ENCODE measurements around the gene NAPG.

NAPG gene

DNA sequence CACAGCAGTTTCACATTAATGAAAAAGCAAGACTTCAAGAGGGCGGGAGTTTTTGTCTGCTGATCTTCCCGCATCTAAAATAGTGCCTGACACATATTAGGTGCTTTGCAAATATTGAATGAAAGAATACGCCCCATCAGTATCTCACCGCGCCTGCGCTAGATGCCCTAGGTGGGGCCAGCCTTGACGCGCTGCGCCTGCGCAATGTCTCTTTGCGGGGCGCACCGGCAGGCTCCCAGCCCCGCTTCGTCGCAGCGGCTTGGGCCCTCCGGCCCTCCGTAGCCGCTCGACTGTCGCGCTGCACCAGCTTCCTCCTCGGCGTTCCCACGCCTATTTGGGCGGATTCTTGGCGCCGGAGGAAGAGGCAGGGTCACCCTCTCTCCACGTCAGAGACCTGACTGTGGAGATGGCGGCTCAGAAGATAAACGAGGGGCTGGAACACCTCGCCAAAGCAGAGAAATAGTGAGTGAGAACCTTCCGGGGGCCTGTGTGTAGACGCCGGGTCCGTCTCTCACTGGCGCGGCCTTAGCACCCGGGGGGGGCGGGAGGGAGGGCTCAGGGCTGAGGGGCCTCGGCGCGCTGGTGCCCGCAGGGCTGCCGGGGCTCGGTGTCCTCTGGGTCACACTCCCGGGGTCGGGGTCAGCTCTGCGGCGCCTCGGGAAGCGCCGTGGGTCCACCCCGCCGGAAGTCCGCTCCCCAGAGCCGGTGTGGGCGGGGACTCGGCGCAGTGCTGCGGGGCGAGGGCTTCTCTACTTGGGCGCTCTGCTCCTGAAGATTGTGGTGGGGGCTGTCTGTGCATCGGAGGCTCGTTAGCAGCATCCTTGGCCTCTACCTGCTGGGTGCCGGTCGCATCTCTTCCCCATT, at the start of gene NAPG:
TSS of gene NAPG (plus strand) at position 331 of the 864 bp plus-strand sequence. CDS start at position 407, 76 bp downstream.
- Histone ChIP-seq H3K4me1 (ENCODE audit: insufficient read depth, low read length) (no peaks in the 10 kb centered on the region; the same call in 1 of the 2 replicates), H3K36me3 (ENCODE audit: insufficient read depth, low read length) (no peaks in the 10 kb centered on the region), H3K9ac (ENCODE audit: low read depth, low read length) (peak within 1 kb of the TSS; percentile 96), H3K9me3 (ENCODE audit: control insufficient read depth, insufficient read depth, low read length) (no peaks in the 10 kb centered on the region)

DNA sequence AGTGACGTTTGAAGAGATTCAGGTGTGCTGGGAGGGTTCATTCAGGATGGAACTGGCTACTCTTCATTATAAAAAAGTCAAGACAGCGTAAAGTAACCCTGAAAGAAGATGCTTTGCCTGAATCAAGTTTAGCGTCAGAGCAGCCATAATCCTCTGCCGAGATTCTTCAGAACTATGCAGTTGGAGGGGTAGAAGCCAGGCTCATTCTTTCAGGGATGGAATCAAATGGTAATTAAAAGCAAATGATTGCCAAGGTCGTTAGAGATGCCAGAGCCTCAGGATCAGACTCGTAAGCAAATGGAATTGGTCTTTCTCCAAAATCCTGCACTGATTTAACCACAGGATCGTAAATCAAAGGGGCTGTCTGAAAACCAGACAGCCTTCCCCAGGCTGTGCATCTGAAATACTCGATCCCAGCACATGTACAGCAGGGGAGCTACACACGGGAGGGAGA, 49.5 kb upstream of the NAPG start:
- Histone ChIP-seq H3K9me3 (ENCODE audit: control insufficient read depth, insufficient read depth, low read length) (no peaks in the 10 kb centered on the region), H3K36me3 (ENCODE audit: insufficient read depth, low read length) (no peaks in the 10 kb centered on the region), H3K4me1 (ENCODE audit: insufficient read depth, low read length) (peaks cover 19% of the 10 kb centered on the region), H3K9ac (ENCODE audit: low read depth, low read length) (no peak overlapping the region)

DNA sequence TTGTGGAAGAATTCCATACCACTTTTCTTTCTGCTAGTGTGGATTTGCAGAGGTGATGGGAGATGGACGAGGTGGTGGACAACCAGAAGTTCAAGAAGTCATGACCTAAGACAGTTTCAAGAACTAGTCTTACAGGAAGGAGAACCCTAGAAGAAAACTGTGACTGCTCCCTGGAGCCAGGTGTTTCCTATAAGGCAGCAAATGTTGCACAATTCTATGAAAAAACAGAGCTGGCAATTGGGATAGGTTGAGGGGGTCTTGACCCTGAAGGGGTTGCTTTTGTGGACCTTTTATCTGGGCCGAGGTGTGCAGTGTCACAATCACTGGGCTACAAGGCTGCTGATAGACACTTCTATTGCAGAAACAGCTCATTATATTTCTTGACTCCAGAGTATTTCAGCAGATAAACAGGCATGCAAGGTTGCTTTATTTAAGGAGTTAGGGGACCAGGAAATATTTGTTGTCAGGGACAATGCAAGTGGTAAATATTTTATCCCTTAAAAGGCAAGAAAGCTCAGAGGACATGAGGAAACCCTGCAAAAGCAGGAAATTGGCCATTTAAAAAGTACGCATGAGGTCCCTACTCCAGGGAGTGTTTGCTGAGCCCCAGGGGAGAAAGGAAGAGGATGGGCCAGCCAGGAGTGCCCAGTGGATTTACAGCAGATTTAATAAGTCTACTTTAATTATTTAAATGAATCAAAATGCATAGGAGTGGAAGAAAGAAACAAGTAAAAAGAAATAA, 48.5 kb upstream of the NAPG start:
- Histone ChIP-seq H3K4me1 (ENCODE audit: insufficient read depth, low read length) (peaks cover 19% of the 10 kb centered on the region), H3K36me3 (ENCODE audit: insufficient read depth, low read length) (no peaks in the 10 kb centered on the region), H3K9me3 (ENCODE audit: control insufficient read depth, insufficient read depth, low read length) (no peaks in the 10 kb centered on the region), H3K9ac (ENCODE audit: low read depth, low read length) (no peak overlapping the region)

DNA sequence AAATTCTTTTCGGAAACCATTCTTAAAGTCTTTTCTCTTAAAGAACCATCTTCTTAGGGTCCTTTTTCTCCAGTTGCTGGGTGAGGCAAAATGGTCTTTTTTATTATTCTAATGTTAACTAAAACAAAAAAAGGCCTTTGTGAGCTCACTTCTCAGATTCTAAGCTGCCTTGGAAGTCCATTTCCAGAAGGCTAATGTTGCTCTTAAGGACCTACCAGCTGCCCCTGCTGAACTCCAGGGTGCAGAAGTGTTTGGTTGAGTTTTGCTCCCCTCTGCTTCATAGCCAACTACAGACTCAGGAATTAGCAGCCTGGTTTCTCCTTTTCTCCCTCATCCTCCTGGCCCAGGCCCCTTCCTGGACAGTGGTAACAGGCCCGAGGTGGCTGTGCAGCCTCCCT, 48.0 kb upstream of the NAPG start:
- Histone ChIP-seq H3K9ac (ENCODE audit: low read depth, low read length) (no peak overlapping the region), H3K4me1 (ENCODE audit: insufficient read depth, low read length) (peaks cover 19% of the 10 kb centered on the region), H3K36me3 (ENCODE audit: insufficient read depth, low read length) (no peaks in the 10 kb centered on the region), H3K9me3 (ENCODE audit: control insufficient read depth, insufficient read depth, low read length) (no peaks in the 10 kb centered on the region)

DNA sequence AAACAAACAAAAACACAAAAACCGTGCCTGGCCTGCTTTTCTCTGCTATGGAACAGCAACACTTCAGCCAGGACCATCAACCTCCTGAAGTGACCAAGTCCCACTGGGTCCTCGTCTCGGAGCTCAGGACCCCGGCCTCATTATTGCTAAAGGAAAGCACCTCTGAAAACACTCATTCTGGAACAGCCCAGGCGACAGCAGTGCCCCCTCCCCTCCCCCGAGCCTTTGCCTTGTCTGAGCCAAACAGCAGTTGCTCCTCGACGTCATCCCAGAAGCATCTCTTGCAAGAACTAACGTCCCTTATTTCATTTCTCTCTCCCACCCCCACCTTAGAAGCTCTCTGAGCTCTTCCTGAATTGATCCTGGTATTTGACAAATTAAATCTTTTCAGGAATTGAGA, 44.0 kb upstream of the NAPG start:
- Histone ChIP-seq H3K9ac (ENCODE audit: low read depth, low read length) (no peak overlapping the region), H3K36me3 (ENCODE audit: insufficient read depth, low read length) (no peaks in the 10 kb centered on the region), H3K4me1 (ENCODE audit: insufficient read depth, low read length) (peaks cover 15% of the 10 kb centered on the region), H3K9me3 (ENCODE audit: control insufficient read depth, insufficient read depth, low read length) (no peaks in the 10 kb centered on the region)

DNA sequence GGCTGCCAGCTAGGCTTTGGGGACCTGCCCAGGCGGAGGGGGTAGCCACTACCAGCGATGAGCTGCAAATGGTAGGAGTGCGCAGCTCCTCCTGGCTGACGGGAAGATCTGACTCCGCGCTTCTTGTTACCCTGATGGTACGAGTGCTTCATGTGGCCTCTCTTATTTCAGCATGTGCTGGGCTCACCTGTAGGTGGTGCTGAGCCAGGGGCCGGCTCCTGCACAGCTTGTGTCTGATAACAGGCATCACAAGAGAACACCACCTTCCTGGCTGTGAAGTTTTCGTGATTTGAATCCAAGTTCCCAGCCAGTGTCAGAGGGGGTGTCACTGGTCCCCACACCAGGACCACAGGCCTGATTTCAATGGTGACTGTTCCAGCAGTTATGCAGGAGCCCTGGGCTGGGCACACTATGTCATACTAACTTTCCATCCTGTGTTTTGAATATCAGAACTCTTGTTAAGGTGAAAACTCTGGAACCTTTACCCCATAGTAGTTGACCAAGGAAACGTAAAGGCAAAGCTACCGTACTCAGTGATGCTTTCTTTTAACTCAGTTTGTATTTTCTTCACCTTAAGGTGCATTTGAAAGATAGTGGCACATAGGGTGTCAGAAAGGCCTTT, 43.4 kb upstream of the NAPG start:
- no peaks in the 10 kb centered on the region for H3K9me3 ChIP-seq (ENCODE audit: control insufficient read depth, insufficient read depth, low read length)
- peaks cover 10% of the 10 kb centered on the region for H3K4me1 ChIP-seq (ENCODE audit: insufficient read depth, low read length)
- H3K9ac ChIP-seq (ENCODE audit: low read depth, low read length), result no peak overlapping the region

DNA sequence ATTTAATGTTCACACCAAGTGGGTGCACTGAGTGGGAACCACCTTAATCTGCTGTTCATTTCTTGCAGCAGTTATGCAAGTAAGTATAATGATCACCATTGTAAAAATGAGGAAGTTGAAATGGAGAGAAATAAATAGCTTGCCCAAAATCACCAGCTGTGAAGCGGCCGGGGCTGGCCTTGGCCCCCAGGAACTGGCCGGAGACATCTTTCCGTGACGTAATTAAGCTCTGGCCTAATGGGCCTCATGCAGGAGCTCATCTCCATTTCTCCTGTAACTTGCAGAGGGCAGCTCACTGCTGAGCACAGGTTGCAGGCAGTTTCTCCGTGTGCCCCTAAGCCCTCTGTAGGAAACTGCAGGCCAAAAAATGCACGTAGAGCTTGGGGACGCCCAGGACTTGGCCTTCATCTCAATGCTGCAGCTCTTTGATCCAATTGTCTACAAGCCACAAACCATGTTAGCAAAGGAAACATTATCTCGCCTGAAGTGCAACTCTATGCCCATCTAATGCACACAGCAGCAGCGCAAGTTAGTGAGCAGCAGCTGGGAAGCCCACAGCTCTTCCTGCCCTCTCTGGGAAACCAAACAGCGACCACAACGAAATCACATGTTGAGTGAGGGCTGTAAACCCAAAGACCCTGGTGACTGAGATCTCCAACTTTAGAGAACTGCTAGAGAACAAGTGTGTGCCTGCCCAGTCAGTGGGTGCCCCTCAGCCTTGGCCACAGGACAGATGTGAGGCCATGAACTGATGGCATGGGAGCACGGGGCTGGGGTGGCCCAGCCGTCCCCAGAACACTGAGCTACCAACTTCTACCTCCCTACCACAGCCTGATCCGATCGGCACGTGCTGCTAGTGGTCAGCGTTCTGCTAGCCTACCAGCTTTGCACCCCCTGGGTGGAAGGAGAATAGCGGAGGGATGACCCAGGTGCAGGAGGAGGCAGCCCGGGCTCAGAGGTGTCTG, 42.6 kb upstream of the NAPG start:
- H3K9ac ChIP-seq (ENCODE audit: low read depth, low read length), result no peak overlapping the region

More for the DNA sequence above, 43.4 kb upstream of the NAPG start:
- H3K36me3 ChIP-seq (ENCODE audit: insufficient read depth, low read length), result no peaks in the 10 kb centered on the region

DNA sequence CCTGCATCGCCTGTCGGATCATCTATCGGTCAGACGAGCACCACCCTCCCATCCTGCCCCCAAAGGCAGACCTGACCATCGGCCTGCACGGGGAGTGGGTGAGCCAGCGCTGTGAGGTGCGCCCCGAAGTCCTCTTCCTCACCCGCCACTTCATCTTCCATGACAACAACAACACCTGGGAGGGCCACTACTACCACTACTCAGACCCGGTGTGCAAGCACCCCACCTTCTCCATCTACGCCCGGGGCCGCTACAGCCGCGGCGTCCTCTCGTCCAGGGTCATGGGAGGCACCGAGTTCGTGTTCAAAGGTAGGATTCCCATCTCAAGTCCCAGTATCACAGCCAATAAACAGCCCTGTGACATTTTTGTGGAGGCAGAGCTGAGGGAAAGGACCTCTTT, 40.4 kb upstream of the NAPG start:
- H3K9ac ChIP-seq (ENCODE audit: low read depth, low read length), result no peak overlapping the region
- H3K36me3 ChIP-seq (ENCODE audit: insufficient read depth, low read length), result no peaks in the 10 kb centered on the region
- H3K4me1 ChIP-seq (ENCODE audit: insufficient read depth, low read length), result no peaks in the 10 kb centered on the region; the same call in 1 of the 2 replicates
- H3K9me3 ChIP-seq (ENCODE audit: control insufficient read depth, insufficient read depth, low read length), result no peaks in the 10 kb centered on the region

More for the DNA sequence above, 42.6 kb upstream of the NAPG start:
- H3K4me1 ChIP-seq (ENCODE audit: insufficient read depth, low read length), result peaks cover 2% of the 10 kb centered on the region
- H3K36me3 ChIP-seq (ENCODE audit: insufficient read depth, low read length), result no peaks in the 10 kb centered on the region
- no peaks in the 10 kb centered on the region for H3K9me3 ChIP-seq (ENCODE audit: control insufficient read depth, insufficient read depth, low read length)

DNA sequence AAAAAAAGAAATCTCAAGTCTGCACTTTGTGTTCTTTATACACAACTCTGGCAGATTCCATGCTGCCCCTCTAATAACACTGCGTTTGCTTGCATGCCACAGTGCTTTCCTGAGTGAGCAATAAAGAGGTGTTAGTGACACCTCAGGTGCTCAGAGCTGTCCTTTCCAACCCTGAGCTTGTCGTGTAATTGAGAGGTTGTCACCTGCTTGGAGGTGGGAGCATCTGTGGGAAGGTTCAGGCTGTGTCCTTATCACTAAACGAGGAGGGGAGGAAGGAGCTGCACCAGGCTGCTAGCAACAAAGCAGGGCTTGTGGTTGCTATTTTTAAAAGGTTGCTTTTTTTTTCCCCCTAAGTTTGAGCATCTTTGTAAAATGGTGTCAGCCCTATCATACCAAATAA, 39.5 kb upstream of the NAPG start:
- H3K9ac ChIP-seq (ENCODE audit: low read depth, low read length), result no peak overlapping the region
- H3K4me1 ChIP-seq (ENCODE audit: insufficient read depth, low read length), result no peaks in the 10 kb centered on the region; the same call in 1 of the 2 replicates
- H3K36me3 ChIP-seq (ENCODE audit: insufficient read depth, low read length), result no peaks in the 10 kb centered on the region
- no peaks in the 10 kb centered on the region for H3K9me3 ChIP-seq (ENCODE audit: control insufficient read depth, insufficient read depth, low read length)

DNA sequence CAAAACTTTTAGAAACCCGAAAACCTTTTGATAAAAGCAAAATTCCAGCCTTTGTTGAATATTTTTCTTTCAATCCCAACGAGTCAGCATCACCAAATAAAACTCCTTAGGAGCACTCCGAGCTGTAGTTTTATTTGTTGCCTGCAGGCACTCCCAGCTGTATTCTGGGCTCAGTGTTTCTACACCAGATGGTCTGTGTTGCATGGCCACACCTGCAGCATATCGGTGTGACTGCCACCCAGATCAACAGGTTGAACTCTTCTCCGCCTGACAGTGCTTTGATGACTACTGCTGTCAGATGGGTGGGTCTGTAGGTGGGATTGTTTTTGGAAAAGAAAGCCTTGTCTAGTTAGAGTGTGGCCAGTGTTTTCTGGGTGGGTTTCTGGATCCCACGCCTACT, 38.7 kb upstream of the NAPG start:
- Histone ChIP-seq H3K9ac (ENCODE audit: low read depth, low read length) (no peak overlapping the region), H3K4me1 (ENCODE audit: insufficient read depth, low read length) (no peaks in the 10 kb centered on the region; the same call in 1 of the 2 replicates), H3K9me3 (ENCODE audit: control insufficient read depth, insufficient read depth, low read length) (no peaks in the 10 kb centered on the region), H3K36me3 (ENCODE audit: insufficient read depth, low read length) (no peaks in the 10 kb centered on the region)

DNA sequence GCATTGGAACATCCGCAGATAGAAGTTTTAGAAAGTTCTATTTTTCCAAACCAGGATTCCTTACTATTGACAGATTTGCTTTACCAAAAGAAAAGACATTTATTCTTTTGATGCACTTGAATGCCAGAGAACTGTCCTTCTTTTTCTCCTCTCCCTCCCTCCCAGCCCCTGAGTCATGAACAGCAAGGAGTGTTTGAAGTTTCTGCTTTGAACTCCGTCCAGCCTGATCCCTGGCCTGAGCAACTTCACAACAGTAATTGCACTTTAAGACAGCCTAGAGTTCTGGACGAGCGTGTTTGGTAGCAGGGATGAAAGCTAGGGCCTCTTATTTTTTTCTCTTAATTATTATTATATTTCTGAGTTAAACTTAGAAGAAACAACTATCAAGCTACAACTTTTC, 37.8 kb upstream of the NAPG start:
- H3K9me3 ChIP-seq (ENCODE audit: control insufficient read depth, insufficient read depth, low read length), result no peaks in the 10 kb centered on the region
- H3K4me1 ChIP-seq (ENCODE audit: insufficient read depth, low read length), result no peaks in the 10 kb centered on the region
- H3K9ac ChIP-seq (ENCODE audit: low read depth, low read length), result no peak overlapping the region
- H3K36me3 ChIP-seq (ENCODE audit: insufficient read depth, low read length), result no peaks in the 10 kb centered on the region

DNA sequence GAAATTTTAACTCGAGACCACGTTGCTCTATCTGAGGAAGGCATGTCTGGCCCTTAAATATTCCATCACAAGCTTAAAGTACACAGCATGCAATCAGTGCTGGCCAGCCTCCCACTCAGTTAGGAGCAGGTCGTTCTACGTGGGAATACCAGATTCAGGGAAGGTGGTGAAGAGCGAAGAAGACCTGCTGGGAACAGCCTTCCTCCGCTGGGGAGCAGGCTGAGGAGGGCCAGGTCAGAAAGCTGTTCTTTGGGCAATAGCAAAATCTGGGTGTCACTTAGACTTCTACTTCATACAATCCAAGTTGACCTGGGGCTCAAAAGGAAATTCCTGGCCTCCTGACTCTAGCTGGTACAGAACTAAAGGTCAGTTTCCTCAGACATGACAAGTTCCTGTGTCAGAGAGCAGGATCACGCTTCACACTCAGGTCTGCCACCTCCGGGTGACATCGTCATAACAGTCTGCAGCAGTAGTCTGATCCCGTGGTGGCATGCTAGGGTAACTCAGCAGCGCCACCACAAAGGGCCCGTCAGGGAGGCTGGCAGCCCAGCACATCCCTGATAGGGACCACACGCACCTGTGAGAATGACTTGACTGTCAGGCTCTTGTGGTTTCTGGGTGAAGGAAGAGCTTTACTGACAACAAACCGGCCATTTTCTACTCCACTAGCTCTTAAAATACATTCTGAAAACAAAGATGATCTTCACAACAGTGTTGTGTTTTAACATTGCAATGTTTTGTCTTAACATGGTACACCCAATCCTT, 35.2 kb upstream of the NAPG start:
- no peak overlapping the region for H3K9ac ChIP-seq (ENCODE audit: low read depth, low read length)
- no peaks in the 10 kb centered on the region for H3K36me3 ChIP-seq (ENCODE audit: insufficient read depth, low read length)
- no peaks in the 10 kb centered on the region for H3K4me1 ChIP-seq (ENCODE audit: insufficient read depth, low read length)
- H3K9me3 ChIP-seq (ENCODE audit: control insufficient read depth, insufficient read depth, low read length), result no peaks in the 10 kb centered on the region

DNA sequence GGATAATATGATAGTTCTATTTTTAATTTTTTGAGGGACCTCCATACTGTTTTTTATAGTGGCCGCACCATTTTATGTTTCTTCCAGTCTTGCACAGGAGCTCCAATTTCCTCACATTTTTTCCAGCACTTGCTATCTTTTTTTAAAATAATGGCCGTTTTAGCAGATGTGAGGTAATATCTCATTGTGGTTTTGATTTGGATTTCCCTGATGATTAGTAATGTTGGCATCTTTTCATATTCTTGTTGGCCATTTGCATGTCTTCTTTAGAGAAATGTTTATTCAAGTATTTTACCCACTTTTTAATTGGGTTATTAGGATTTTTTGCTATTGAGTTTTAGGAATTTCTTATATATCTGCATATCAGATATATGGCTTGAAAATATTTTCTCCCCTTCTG, 29.9 kb upstream of the NAPG start:
- H3K9me3 ChIP-seq (ENCODE audit: control insufficient read depth, insufficient read depth, low read length), result no peaks in the 10 kb centered on the region
- H3K4me1 ChIP-seq (ENCODE audit: insufficient read depth, low read length), result no peaks in the 10 kb centered on the region
- H3K9ac ChIP-seq (ENCODE audit: low read depth, low read length), result no peak overlapping the region
- no peaks in the 10 kb centered on the region for H3K36me3 ChIP-seq (ENCODE audit: insufficient read depth, low read length)
